GM21529 (cell line): ENCODE measurements around the gene OR2AG2.
"Not testable (repeated sequence)": the region's sequence is repeated elsewhere in the genome, so short reads cannot be mapped to it uniquely, and the experiment has no call there.

ENCODE experiments used
- ATAC-seq: cut with Tn5 transposase; IDR thresholded peaks from one replicate; pipeline ENCODE4 v1.9.1; 2021; ENCODE audit not compliant: unreplicated experiment

The OR2AG2 gene, protein sequence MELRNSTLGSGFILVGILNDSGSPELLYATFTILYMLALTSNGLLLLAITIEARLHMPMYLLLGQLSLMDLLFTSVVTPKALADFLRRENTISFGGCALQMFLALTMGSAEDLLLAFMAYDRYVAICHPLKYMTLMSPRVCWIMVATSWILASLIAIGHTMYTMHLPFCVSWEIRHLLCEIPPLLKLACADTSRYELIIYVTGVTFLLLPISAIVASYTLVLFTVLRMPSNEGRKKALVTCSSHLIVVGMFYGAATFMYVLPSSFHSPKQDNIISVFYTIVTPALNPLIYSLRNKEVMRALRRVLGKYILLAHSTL

DNA sequence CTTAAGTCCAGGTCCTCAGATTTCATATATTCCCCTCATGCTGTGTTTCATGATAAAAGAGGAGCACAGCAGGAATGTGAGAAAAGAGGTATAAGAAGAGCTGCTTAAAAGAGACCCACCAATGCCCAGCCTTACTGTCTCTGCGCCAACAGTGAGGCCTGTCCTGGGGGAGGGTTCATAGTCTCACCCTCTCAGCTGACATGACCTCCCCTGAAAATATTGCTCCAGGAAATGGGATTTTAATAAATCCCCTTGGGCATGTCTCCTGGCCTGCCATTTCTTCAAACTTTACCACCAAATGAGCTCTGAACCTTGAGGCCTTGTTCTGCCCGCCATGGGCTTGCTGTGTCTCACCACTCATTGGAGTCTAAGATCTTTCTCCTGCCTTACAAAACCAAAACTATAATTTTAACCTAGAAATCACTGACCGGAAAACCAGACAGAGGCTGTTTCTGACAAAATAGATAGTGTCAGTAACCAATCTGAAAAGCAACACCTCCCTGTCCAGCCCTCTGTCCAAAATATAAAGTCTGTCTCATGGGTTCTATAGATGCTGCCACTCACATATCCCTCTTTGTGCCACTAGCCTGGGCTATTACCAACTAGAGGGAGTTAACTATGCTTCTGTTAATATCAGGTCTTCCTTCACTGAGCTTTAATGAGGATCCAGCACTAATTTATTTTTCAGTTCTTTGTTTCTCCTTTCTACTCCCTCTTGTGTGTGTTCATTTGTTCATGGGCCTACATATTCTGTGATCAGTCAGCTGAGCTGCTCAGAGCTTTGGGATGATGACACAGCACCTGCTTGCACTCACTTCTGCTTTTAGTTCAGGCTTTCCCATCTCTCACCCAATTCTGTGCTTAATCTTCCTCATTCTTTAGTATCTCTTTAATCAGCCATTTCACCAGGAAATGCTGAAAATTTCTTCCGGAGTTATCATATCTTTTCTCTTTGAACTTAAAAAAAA is at the start of gene OR2AG2:
Gene OR2AG2, minus strand, starts transcription at position 51 of the 968 bp plus-strand sequence. CDS start 3,019 bp downstream, outside the sequence.
- ATAC-seq: peak; percentile 95

DNA sequence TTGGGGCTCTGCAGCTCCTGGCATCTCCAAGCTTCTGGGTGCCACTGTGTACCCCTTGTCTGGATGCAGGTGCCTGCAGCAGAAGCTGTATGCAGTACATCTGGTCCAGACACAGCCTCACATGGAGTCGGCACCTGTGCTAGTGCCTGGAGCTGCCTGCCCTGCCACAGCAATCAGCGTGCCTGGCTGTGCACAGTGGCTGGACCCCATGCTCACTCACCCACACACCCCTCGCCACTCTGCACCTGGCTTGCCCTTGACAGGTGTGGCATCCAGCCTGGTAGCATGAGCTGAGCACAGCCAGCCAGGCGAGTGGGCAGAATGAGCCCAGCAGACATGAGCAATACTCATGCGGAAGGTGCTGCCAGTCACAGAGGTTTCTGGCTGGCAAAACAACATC is 47.2 kb upstream of the OR2AG2 start:
- no peak for ATAC-seq

DNA sequence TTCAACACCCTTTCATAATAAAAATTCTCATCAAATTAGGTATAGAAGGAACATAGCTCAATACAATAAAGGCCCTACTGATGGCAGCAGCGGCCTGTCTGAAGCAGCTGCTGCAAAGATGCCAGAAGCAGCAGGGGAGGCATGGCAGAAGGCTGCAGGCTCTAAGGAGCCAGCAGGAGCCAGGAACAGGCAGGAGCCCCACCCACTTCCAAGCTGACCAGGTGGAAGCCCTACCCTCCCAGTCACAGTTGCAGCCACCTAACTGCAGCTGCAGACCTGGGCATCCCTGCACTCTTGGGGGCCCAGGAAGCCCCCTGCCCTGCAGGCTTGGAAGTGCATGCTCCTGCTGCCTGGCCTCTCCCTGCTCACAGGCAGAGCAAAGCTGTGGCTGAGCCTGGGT is 45.9 kb upstream of the OR2AG2 start:
- ATAC-seq: no peak

DNA sequence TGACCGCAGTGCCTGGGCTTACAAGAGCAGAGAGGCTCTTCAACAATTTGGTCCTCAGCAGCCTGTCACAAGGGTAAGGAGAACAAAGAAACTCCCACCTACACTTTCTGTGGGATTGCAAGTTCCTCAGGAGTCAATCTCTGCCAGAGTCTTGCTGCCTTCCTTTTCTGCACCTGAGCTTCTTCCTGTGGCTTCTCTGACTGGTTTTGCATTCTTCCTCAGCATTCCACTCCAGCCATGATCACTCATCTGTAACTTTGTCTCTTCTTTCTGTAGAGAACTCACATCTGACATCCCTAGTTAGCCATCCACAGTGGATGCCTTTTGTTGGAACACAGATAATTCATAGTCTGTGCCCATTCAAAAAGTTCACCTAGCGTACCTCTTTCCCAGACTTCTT is 41.9 kb upstream of the OR2AG2 start:
- ATAC-seq: no peak

- ATAC-seq: peak; percentile 89
Observed at GRCh38 chr11:6812390-6813005, 40.7 kb upstream of the OR2AG2 start.

DNA sequence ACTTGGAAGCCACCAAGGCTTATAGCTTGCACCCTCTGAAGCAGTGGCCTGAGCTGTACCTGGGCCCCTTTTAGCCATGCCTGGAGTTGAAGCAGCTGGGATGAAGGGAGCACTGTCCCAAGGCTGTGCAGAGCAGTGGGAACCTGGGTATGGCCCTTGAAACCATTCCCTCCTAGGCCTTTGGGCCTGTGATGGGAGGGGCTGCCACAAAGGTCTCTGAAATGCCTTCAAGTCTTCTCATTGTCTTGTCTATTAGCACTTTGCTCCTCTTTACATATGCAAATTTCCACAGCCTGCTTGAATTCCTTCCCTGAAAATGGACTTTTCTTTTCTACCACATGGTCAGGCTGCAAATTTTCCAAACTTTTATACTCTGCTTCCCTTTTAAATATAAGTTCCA is 29.3 kb upstream of the OR2AG2 start:
- not testable (repeated sequence) for ATAC-seq

DNA sequence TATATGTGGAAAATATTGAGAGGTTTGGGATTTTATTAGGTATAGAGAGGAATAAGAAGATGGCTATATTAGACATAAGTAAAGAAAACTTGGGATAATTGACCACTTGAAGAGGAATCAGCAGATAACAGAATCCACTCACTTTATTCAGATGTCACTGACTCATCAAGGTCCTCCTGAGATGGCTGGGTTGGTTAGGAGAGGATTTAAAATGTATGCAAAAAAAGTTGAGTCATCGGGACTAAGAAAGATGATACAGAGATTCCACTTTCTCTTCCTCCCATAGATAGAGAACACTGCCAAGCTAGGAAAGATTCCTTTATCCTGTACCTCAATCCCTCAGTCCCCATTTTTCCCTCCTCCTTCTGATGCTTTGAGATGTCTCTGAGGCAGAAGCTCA is 27.6 kb upstream of the OR2AG2 start, which contains the start of gene OR6A2:
Gene OR6A2, minus strand, starts transcription at position 288 of the 400 bp plus-strand sequence. CDS start 3,981 bp downstream, outside the sequence.
- no peak for ATAC-seq

DNA sequence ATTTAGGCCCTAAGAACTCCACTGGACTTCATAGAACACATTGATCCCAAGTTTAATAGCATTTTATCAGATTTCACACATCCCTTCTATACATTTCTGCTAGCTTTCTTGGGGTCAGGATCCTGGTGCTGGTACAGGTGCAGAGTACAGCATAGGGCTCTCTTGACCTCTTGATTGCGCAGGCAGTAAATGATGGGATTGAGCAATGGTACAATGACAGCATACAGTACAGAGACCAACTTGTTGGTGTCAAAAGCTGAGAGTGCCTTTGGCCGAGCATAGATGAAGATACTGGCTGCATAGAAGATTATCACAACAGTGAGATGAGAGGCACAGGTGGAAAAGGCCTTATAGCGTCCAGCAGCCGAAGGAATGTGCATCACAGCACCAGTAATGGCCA is 22.9 kb upstream of the OR2AG2 start:
- ATAC-seq: no peak

DNA sequence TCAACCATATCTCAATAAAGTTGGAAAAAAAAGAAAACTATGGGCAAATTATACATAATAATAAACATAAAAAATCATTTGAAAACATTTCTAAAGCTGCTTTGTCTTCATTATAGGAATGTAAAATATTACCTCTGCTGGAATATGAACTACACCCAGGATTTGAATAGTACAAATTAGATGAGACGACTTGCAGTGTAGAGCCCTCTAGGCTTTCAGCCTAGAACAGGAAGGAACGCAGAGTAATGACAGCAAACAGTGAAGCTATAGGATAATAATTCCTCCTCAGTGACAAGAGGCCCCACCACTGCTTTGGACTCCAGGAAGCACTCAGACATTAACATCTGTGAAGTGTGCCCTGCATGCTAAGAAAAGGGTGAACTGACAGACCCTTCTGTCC is 18.8 kb upstream of the OR2AG2 start:
- no peak for ATAC-seq

GRCh38 chr11:6782720-6783119 is 10.9 kb upstream of the OR2AG2 start, which contains the start of gene OR2AG1:
Gene OR2AG1, plus strand, starts transcription at chr11:6783020. Its CDS starts 2,018 bp downstream, at chr11:6785038.
- ATAC-seq: no peak

DNA sequence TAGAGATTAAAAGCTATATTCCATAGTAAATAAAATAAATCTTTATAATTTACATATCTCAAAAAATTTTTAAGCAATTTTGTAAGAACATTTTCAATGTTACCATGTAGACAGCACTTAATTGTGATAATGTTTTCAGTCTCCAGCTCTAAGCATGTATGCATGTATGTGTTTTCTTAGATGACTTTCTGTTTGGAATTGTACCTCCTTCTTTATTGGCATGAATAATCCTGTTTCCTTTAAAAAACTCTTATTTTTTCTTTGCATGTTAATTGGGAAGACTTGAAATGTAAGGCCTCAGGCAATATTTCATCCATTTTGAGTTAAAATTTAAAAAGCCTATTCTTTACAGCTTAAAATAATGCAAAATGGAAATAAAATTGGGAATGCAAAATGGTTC is 9.1 kb upstream of the OR2AG2 start:
- ATAC-seq: no peak

GRCh38 chr11:6778518-6778917 is 6.7 kb upstream of the OR2AG2 start:
- ATAC-seq: no peak

GRCh38 chr11:6757373-6757967 is 14.3 kb downstream of the OR2AG2 start:
- peak; percentile 83 for ATAC-seq

DNA sequence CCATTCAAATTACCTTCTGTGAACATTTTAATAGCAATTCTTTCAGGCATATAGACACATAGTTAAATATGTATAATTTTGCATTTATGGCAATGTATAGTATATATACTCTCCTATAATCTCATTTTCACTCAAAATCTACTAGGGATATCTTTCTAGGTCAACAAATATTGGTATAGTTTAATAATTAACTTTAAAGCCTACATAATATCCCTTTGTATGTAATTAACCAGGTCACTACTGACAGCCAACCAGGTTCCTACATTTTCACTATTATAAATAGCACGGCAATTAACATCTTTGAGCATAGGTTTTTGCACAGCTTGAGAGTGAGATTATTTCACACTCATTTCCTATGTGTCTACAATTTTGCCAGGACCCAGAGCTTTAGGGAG is 15.8 kb downstream of the OR2AG2 start:
- no peak for ATAC-seq

DNA sequence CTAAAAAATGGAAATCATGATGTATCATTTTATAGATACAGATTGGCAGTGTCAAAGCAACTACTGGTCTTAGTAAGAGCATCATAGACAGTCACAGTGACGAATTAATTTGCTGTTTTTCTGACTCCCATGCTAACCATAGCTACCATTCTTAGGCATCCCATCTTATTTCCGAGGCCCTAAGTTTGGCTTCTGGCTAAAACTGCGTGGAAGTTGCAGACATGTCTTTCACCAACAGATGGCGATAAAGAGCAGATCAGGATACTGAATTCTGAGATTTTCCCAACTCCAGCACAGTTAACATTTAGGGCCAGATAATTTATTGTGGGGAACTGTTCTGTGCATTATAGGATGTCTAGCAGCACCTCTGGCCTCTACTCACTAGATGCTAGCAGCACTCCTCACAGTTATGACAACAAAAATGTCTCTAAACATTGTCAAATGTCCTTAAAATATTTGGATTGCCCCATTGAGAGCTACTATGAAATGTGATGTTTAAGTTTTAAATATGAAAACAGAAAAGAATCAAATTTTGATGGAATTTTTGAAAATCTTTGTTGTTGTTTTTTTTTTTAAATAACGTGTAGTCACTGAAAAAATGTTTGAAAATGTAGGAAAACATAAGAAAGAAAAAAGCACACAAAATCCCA is 16.3 kb downstream of the OR2AG2 start:
- ATAC-seq: peak; percentile 44

GRCh38 chr11:6747097-6747668 is 24.6 kb downstream of the OR2AG2 start:
- no peak for ATAC-seq

DNA sequence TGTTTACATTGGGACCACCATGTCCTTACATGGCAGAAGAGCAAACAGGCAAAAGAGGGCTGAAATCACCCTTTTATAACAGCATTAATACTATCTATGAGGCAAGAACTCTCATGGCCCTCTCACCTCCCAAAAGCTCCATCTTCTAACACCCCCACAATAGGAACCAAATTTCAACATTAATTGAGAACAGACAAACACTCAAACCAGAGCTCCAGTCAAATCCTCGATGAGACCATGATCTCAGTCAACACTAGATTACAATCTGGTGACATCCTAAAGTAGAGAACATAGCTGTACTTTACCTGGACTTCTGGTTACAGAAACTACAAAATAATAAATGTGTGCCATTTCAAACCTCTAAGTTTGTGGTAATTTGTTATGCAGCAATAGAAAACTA is 25.1 kb downstream of the OR2AG2 start:
- no peak for ATAC-seq

DNA sequence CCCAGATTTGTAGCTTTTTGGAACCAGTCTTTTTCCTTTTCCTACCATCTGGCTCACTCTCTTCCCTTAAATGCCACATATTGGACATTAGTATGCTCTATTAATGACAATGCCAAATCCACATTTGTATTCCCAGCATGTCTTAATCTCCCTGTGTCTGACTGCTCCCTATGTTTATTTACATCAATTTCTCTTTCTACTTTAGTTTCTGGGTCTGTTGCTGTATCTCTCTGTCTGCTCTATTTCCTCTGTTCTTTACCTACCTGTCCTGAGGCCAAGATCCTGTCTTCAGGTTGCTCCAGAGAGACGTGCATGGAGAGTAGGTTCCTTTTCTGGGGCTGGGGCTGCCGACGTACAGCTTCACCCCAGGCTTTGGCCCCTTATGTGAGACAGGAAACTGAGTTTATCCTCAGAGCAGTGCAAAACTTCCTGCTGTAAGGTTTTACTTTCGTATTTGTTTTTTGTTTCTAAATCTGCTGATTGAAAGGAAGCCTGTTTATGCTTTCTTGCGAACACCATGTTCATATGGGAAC is 25.6 kb downstream of the OR2AG2 start:
- peak; percentile 89 for ATAC-seq

DNA sequence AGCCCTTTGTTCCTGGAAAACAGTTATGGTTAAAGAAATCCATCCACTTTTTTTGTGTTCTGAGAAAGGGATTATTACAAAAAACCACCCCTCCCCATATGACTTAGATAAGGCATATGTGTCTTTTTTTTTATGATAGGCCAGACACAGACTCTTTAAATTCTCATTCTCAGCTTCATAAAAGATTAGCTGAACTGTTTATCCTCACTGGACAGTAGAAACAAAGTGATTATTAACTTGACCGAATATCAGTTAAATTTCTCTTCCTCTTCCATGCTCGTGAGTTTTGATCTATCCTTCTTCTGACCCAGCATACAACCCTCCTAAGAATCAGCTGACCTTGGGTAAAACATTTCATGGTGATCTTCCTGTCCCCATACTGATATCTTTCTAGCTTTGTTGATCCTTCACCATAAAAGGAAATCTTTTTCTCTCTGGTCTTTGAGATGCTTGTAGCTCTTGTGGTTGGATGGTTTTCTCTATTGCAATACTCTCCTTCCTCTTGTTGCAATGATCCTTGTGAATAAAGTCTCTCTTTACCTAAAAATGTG is 26.2 kb downstream of the OR2AG2 start:
- ATAC-seq: no peak

GRCh38 chr11:6745018-6745417 is 26.8 kb downstream of the OR2AG2 start:
- no peak for ATAC-seq
